CMK (cell line): ENCODE data around the gene PPP1R16B.

ENCODE experiments used
- DNase-seq: peaks from one replicate; pipeline ENCODE4 v3.0.0-alpha.2; 2010; ENCODE audit warnings: low read depth

The PPP1R16B gene

DNA sequence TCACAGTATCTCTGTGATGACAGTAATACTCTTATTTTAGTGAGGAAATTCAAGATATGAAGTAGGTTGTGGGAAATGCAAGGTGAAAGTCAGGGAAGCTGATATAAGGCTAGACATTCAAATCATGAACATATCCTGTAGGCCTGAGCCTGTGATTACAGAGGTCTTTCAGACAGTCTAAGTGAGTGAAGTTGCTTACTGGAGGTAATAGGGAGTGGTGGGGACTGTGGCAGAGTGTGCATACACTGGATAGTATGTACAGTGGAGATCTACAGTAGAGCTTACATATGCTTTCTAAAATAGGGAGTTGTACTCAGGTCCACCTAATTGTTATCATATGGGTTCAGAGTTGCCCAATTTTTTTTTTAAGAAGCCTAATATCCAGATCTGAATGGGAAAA lies 159.8 kb downstream of the PPP1R16B start:
- DNase-seq: no peak

DNA sequence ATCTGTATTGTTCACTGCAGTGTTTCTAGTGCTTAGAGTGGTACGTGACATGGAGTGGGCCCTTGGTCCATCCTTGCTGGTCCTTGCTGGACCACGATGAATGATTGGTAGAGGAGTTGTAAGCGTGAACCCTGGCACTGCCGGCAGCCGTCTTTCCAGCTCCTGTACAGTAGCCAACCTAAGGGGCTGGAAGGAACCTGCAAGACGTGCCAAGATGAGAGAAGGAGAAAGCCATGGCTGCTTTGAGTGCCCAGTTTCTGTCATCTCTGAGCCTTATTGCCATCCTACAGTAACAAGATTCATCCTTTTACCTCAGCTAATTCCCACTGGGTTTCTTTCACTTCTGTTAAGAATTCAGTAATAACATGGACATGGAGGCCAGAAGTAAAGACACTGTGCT lies 162.6 kb downstream of the PPP1R16B start:
- no peak for DNase-seq

DNA sequence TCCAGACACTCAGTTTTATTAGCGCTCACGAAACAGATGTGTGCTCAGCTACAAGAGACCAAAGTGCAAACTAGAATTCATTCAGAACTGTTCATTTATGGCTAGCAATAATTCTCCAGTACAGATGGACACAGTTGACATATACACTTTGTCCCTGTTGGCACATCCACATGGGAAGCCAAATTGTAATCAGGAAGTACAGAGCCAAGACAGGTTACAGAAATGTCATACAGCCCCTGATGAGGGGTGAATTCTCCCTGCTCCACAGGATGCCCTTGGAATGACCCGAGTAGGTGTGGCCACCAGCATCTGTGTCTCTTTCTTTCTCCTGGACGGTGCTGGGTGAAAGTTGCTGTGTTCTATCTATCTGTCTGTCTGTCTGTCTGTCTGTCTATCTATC lies 164.2 kb downstream of the PPP1R16B start:
- DNase-seq: no peak

DNA sequence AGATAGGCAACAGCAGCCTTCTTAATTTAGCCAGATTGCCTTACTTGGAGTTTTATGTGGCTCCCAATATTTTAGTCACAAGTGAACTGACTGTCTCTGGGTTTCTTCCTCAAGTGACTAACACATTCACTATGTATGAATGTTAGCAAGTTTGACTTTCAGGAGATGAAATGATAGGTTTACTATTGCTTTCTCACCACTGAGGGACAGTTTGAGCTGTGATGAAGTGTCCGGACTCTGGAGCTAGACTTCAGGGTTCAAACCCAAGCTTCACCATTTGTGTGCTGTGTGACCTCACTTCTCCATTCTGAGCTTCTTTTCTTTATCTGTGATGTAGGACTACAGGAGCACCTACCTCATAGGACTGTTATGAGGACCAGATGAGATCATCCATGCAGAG lies 164.8 kb downstream of the PPP1R16B start:
- no peak for DNase-seq
